HG03378 (cell line): ENCODE data around the gene BMP7.

Experiments
- ATAC-seq: cut with Tn5 transposase; IDR thresholded peaks from one replicate; pipeline ENCODE4 v1.9.1; 2021; ENCODE audit warnings: mild to moderate bottlenecking, moderate library complexity; ENCODE audit not compliant: unreplicated experiment

The BMP7 gene

GRCh38 chr20:57234556-57235251 lies 31.7 kb downstream of the BMP7 start:
- no peak for ATAC-seq

GRCh38 chr20:57231951-57232428 lies 34.5 kb downstream of the BMP7 start:
- no peak for ATAC-seq

GRCh38 chr20:57231161-57231560 lies 35.3 kb downstream of the BMP7 start:
- no peak for ATAC-seq

GRCh38 chr20:57230247-57230646 lies 36.2 kb downstream of the BMP7 start:
- ATAC-seq, result no peak

GRCh38 chr20:57229490-57229889 lies 37.0 kb downstream of the BMP7 start:
- no peak for ATAC-seq

- no peak for ATAC-seq
These were observed 40.6 kb downstream of the BMP7 start for GRCh38 chr20:57225830-57226229.

- ATAC-seq, result no peak
These were observed 41.2 kb downstream of the BMP7 start for GRCh38 chr20:57225197-57225733.

- ATAC-seq, result no peak
These were observed 41.8 kb downstream of the BMP7 start for GRCh38 chr20:57224641-57225138.

- ATAC-seq, result no peak
These were observed 42.6 kb downstream of the BMP7 start for GRCh38 chr20:57223648-57224489.

GRCh38 chr20:57222631-57222950 lies 43.9 kb downstream of the BMP7 start:
- no peak for ATAC-seq

- no peak for ATAC-seq
These were observed 44.4 kb downstream of the BMP7 start for GRCh38 chr20:57221916-57222630.

- no peak for ATAC-seq
These were observed 45.9 kb downstream of the BMP7 start for GRCh38 chr20:57220337-57221145.

- ATAC-seq, result no peak
These were observed 47.3 kb downstream of the BMP7 start for GRCh38 chr20:57219071-57219677.

- no peak for ATAC-seq
These were observed 48.0 kb downstream of the BMP7 start for GRCh38 chr20:57218489-57218888.

- ATAC-seq, result no peak
These were observed 48.6 kb downstream of the BMP7 start for GRCh38 chr20:57217802-57218201.

- ATAC-seq, result no peak
These were observed 49.8 kb downstream of the BMP7 start for GRCh38 chr20:57216669-57217068.

- no peak for ATAC-seq
These were observed 50.5 kb downstream of the BMP7 start for GRCh38 chr20:57215826-57216471.

GRCh38 chr20:57215426-57215825 lies 51.0 kb downstream of the BMP7 start:
- ATAC-seq, result no peak

- no peak for ATAC-seq
These were observed 51.5 kb downstream of the BMP7 start for GRCh38 chr20:57214948-57215347.
